Psoas muscle (tissue), 8 donors: ENCODE measurements around the gene TAMM41. TPM values are rescaled to one million over a fixed set of nuclear protein-coding genes. Genes with fewer than 3 reads are reported as not detected.

Experiments
- ATAC-seq, 4 donors: fragments of 200-7000 bp; cut with Tn5 transposase; one replicate each; pipeline ENCODE4 v1.9.1; 2020; ENCODE audit warnings: moderate library complexity in 3 of 4, mild to moderate bottlenecking in 2 of 4
- DNase-seq, 2 donors: peaks; one replicate each; pipeline ENCODE4 v3.0.0-alpha.2; 2020
- H3K27ac ChIP-seq: fragments of 200-600 bp; one replicate; pipeline ENCODE4 v1.8.0; 2022
- H3K27me3 ChIP-seq, 3 donors: fragments of 200-600 bp in 1 of 3; one replicate each; pipeline versions ENCODE4 v1.6.1 to v1.8.0; 2013 to 2022; ENCODE audit warnings: low read length in 2 of 3, mild to moderate bottlenecking in 2 of 3, moderate library complexity in 1 of 3; ENCODE audit not compliant: insufficient read depth in 3 of 3
- H3K36me3 ChIP-seq, 2 donors: fragments of 200-600 bp in 1 of 2; one replicate each; pipeline versions ENCODE4 v1.6.1 to v1.8.0; 2013 to 2022; ENCODE audit warnings: low read depth in 1 of 2, mild to moderate bottlenecking in 1 of 2, moderate library complexity in 1 of 2; ENCODE audit not compliant: insufficient read depth in 1 of 2
- H3K4me1 ChIP-seq: fragments of 200-600 bp; one replicate; pipeline ENCODE4 v1.8.0; 2022
- H3K4me3 ChIP-seq: fragments of 200-600 bp; one replicate; pipeline ENCODE4 v1.8.0; 2022; ENCODE audit warnings: mild to moderate bottlenecking
- H3K9me3 ChIP-seq: fragments of 200-600 bp; one replicate; pipeline ENCODE4 v1.8.0; 2022
- WGBS, 3 donors: extraction: QIAGEN DNeasy Blood & Tissue Kit; methylation state at CpG; one replicate each; pipeline versions ENCODE4 v1.1.6 to v1.1.7; 2013; 5-methylcytosine and 5-hydroxymethylcytosine counted together
- intact Hi-C, 2 donors: fragments of 100-400 bp; cut with DNase I; formaldehyde crosslinking; loops; one replicate each; pipeline versions ENCODE4 v1.11.0 to v1.14.2; 2022
- polyA plus RNA-seq, 3 donors: library from polyadenylated mRNA; stranded (reverse); fragments of 200-250 nt; gene quantifications; one replicate each; pipeline ENCODE4 v1.2.3, GENCODE V29; 2013
- total RNA-seq, 4 donors: library from RNA; stranded (reverse); fragmentation: NEBNext Ultra II Directional in 2 of 4; extraction: Animal tissue kit (Norgen Biotek cat#: 25700) in 2 of 4; gene quantifications; one replicate each; pipeline versions ENCODE4 v1.2.1 to v1.2.4, GENCODE V29; 2021 to 2023
- TF ChIP-seq, protein P1 (sequence below): fragments of 200-600 bp; IDR thresholded peaks from one replicate; pipeline ENCODE4 v1.8.0; 2022; ENCODE audit warnings: antibody characterized with exemption
- donor health status: healthy with polysubstance abuse.
- donor health status: DM: no; HTN: no; CAD: no; lungs with moderate emphysema.
- donor health status: Bipolar disorder and iron deficiency.
- donor health status: healthy.
- donor health status: DM: yes; HTN: yes; CAD: no.
- donor health status: DM: no; HTN: no; CAD: no.
- donor health status: DM: no; HTN: no; CAD: no.
- donor health status: DM: yes; HTN: yes; CAD: no.

TAMM41 gene
- total and polyA plus RNA-seq, 7 donors = 5.8 to 13.1 (median 7.8) TPM

DNA sequence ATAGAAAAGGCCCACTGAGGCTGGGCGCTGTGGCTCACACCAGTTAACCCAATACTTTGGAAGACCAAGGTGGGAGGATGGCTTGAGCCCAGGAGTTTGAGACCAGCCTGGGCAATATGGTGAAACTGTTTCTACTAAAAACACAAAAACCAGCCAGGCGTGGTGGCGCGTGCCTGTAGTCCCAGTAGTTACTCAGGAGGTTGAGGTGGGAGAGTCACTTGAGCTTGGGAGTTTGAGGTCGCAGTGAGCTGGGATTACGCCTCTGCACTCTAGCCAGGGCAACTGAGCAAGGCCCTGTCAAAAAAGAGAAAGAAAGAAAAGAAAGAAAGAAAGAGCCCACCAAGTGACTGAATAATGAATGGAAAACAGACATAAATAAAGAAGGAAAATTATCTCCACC, 32.0 kb downstream of the TAMM41 start:
- TF ChIP-seq, protein P1, sequence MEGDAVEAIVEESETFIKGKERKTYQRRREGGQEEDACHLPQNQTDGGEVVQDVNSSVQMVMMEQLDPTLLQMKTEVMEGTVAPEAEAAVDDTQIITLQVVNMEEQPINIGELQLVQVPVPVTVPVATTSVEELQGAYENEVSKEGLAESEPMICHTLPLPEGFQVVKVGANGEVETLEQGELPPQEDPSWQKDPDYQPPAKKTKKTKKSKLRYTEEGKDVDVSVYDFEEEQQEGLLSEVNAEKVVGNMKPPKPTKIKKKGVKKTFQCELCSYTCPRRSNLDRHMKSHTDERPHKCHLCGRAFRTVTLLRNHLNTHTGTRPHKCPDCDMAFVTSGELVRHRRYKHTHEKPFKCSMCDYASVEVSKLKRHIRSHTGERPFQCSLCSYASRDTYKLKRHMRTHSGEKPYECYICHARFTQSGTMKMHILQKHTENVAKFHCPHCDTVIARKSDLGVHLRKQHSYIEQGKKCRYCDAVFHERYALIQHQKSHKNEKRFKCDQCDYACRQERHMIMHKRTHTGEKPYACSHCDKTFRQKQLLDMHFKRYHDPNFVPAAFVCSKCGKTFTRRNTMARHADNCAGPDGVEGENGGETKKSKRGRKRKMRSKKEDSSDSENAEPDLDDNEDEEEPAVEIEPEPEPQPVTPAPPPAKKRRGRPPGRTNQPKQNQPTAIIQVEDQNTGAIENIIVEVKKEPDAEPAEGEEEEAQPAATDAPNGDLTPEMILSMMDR = no peak
- H3K27me3 ChIP-seq = no peaks in the 10 kb centered on the region
- H3K9me3 ChIP-seq = no peaks in the 10 kb centered on the region
- intact Hi-C loops = no loop called here
- peaks cover 16% of the 10 kb centered on the region for H3K4me1 ChIP-seq
- WGBS, 3 donors = 97 to 99% (median 98%) methylated on average over 6 of the region's 6 CpGs
- DNase-seq (no peak), ATAC-seq (no peak)
- H3K4me3 ChIP-seq = no peak overlapping the region
- H3K27ac ChIP-seq = no peak overlapping the region
- peaks cover 0 to 82% of the 10 kb centered on the region in 2 donors for H3K36me3 ChIP-seq

DNA sequence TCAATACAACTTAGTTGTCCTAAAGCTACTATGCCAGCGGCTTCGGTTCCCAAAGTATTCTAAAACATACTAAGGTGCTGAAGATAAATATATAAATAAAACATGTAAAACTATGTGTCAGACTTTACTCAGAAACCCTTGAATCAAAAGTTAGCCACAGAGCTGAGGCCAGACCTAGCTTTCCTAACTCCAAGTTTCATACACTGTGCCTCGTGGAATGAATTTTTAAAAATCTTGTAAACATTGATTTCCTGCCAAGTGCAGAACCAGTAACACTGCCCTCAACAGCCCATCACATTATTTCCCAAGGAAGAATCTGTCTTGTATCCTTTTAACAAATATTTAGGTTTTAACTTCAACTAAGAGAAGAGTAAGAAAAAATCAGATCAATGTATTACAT, 36.4 kb downstream of the TAMM41 start:
- no peak for ATAC-seq
- Histone ChIP-seq H3K27me3 (no peaks in the 10 kb centered on the region), H3K36me3 (peaks cover 9 to 94% of the 10 kb centered on the region in 2 donors), H3K27ac (no peak overlapping the region), H3K4me3 (no peak overlapping the region), H3K4me1 (no peaks in the 10 kb centered on the region), H3K9me3 (no peaks in the 10 kb centered on the region)
- TF ChIP-seq, protein P1 = no peak
- intact Hi-C loops = no loop called here
- 76 to 84% (median 78%) methylated on average over 3 of the region's 3 CpGs for WGBS, 3 donors
- DNase-seq = no peak

DNA sequence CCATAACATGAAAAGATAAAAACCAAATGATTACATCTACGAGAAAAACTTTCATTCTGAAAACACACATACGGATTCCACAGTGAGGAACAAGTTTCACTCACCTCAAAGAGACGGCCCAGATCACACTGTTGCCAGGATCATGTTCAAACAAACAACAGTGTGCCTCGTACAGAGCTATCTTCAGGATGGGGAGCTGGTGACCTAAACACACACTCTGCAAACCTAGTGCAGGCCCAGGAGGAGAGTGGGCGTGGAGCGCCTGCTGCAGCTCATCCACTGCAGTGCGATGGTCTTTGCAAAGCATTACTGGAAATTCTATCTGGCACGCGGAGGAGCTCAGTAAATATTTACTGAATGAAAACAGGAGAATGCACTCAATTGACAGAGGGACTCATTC, 38.5 kb downstream of the TAMM41 start:
- H3K36me3 ChIP-seq = peaks cover 9 to 78% of the 10 kb centered on the region in 2 donors
- no peaks in the 10 kb centered on the region for H3K27me3 ChIP-seq
- no peak overlapping the region for H3K27ac ChIP-seq
- TF ChIP-seq, protein P1 = no peak
- WGBS, 3 donors = 80 to 88% (median 86%) methylated on average over 9 of the region's 9 CpGs
- no peak overlapping the region for H3K4me3 ChIP-seq
- H3K9me3 ChIP-seq = no peaks in the 10 kb centered on the region
- ATAC-seq = no peak
- DNase-seq = no peak
- H3K4me1 ChIP-seq = no peaks in the 10 kb centered on the region
- intact Hi-C loops = loop anchor here in 1 of 2 donors (5.0 kb wide), 1 partner anchor 431 kb away; no protein-coding TSS in a partner anchor

DNA sequence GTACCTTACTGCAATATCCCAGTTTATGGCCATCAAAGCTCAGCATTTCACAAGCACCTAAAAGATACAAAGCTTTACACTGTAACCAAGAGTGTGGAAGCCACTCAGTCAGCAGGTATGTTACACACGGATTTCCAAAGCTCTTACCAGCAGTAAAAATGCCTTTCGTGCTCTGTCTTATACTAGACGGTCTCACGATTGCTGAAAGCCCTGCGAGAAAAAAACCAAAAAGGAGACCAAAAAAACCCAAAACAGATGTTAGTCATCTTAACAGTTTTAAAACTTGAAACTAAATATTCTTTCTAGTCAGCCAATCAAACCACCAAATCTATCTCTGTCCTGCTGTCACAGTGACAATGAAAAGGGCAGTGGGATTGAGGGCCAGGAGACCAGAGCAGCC, 39.0 kb downstream of the TAMM41 start:
- DNase-seq (no peak), ATAC-seq (no peak)
- Histone ChIP-seq H3K4me1 (no peaks in the 10 kb centered on the region), H3K36me3 (peaks cover 9 to 77% of the 10 kb centered on the region in 2 donors), H3K4me3 (no peak overlapping the region), H3K9me3 (no peaks in the 10 kb centered on the region), H3K27ac (no peak overlapping the region), H3K27me3 (no peaks in the 10 kb centered on the region)
- TF ChIP-seq, protein P1 = no peak
- intact Hi-C loops = loop anchor here in 1 of 2 donors (5.0 kb wide), 1 partner anchor 430 kb away; no protein-coding TSS in a partner anchor
- WGBS, 3 donors = 78 to 88% (median 82%) methylated on average over 5 of the region's 5 CpGs

DNA sequence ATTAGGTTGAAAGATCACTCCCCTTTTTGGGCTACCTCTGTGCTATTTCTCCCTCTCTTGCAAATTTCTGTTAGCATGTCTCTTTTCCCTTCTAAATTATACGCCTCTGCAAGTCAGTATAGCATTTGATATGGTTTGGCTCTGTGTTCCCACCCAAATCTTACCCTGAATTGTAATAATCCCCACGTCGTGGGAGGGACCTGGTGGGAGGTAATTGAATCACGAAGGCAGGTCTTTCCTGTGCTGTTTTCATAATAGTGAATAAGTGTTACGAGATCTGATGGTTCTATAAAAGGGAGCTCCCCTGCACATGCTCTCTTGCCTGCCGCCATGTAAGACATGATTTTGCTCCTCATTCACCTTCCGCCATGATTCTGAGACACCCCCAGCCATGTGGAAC, 41.0 kb downstream of the TAMM41 start:
- DNase-seq = no peak
- Histone ChIP-seq H3K27me3 (no peaks in the 10 kb centered on the region), H3K9me3 (no peaks in the 10 kb centered on the region), H3K4me3 (no peak overlapping the region), H3K36me3 (peaks cover 9 to 71% of the 10 kb centered on the region in 2 donors), H3K4me1 (no peaks in the 10 kb centered on the region), H3K27ac (no peak overlapping the region)
- TF ChIP-seq, protein P1 = no peak
- intact Hi-C loops = loop anchor here (2.0 to 5.0 kb wide), 2 partner anchors 427 to 428 kb away; no protein-coding TSS in a partner anchor
- WGBS, 3 donors = 91 to 96% (median 93%) methylated on average over 7 of the region's 7 CpGs
- ATAC-seq = no peak
